ENCODE results near the gene GRID1. TPM values are rescaled to one million over a fixed set of nuclear protein-coding genes. Genes with fewer than 3 reads are reported as not detected.

Gene GRID1
- polyA plus RNA-seq, 5 donors = 0.54 to 1.5 (median 1.1) TPM

GRCh38 chr10:86370006-86370585 is 3.5 kb upstream of the GRID1 start:
- no peak for DNase-seq

- no peak for DNase-seq
Measured at GRCh38 chr10:86368987-86369386, 2.4 kb upstream of the GRID1 start.

GRCh38 chr10:86368046-86368445 is 1.5 kb upstream of the GRID1 start:
- no peak for DNase-seq

- no peak for DNase-seq
Measured at GRCh38 chr10:86367152-86367951, 757 bp upstream of the GRID1 start.

GRCh38 chr10:86366902-86367151 is 232 bp upstream of the GRID1 start:
- DNase-seq = no peak

GRCh38 chr10:86365346-86366032 is 1.1 kb downstream of the GRID1 start:
- DNase-seq = no peak

GRCh38 chr10:86364491-86365345 is 1.9 kb downstream of the GRID1 start:
- DNase-seq = no peak

- DNase-seq = no peak
Measured at GRCh38 chr10:86363833-86364490, 2.6 kb downstream of the GRID1 start.

GRCh38 chr10:86363184-86363832 is 3.3 kb downstream of the GRID1 start:
- no peak for DNase-seq

GRCh38 chr10:86362586-86363183 is 3.9 kb downstream of the GRID1 start:
- DNase-seq = no peak

GRCh38 chr10:86362129-86362527 is 4.5 kb downstream of the GRID1 start:
- no peak for DNase-seq

- DNase-seq = no peak
Measured at GRCh38 chr10:86361156-86362128, 5.2 kb downstream of the GRID1 start.

GRCh38 chr10:86360657-86361056 is 5.9 kb downstream of the GRID1 start:
- no peak for DNase-seq

- no peak for DNase-seq
Measured at GRCh38 chr10:86359954-86360353, 6.6 kb downstream of the GRID1 start.

GRCh38 chr10:86359111-86359510 is 7.5 kb downstream of the GRID1 start:
- no peak for DNase-seq

- DNase-seq = no peak
Measured at GRCh38 chr10:86357676-86358075, 8.9 kb downstream of the GRID1 start.

GRCh38 chr10:86357041-86357440 is 9.6 kb downstream of the GRID1 start:
- DNase-seq = no peak

GRCh38 chr10:86356296-86356695 is 10.3 kb downstream of the GRID1 start:
- DNase-seq = no peak

- DNase-seq = peak in 1 of 2 donors; percentile 48
Measured at GRCh38 chr10:86355571-86356038, 11.0 kb downstream of the GRID1 start.

All from right lung (tissue), 5 donors.